PC-9 (cell line): ENCODE measurements around the gene ALOXE3.

Source experiments
- CTCF ChIP-seq: fragments of 200-600 bp; sonication (generic); conservative IDR thresholded peaks from 2 replicates; pipeline ENCODE4 v1.6.1; 2017; ENCODE audit warnings: mixed run types, antibody characterized with exemption, mild to moderate bottlenecking, moderate library complexity
- EZH2 ChIP-seq: fragments of 200-600 bp; sonication (generic); IDR thresholded peaks from 2 replicates; pipeline ENCODE4 v1.8.0; 2017; ENCODE audit warnings: antibody characterized with exemption, low read depth

- TF ChIP-seq EZH2 (no peak), CTCF (no peak)
Observed at GRCh38 chr17:8051831-8052230, 66.5 kb downstream of the ALOXE3 start.
